Suprapubic skin (tissue), 4 donors: ENCODE measurements around the gene KDM8. TPM values are rescaled to one million over a fixed set of nuclear protein-coding genes. Genes with fewer than 3 reads are reported as not detected.
A peak's percentile ranks its signal among the peaks of the same experiment; 100 is the strongest.
"Not testable (repeated sequence)": the region's sequence is repeated elsewhere in the genome, so short reads cannot be mapped to it uniquely, and the experiment has no call there.

Experiments used
- DNase-seq, 2 donors: peaks; one replicate each; pipeline ENCODE4 v3.0.0-alpha.2; 2019; ENCODE audit warnings: low spot score in 2 of 2
- H3K27ac ChIP-seq: fragments of 200-600 bp; sonication (generic); one replicate; pipeline ENCODE4 v1.5.1; 2019
- H3K27me3 ChIP-seq: fragments of 200-600 bp; sonication (generic); one replicate; pipeline ENCODE4 v1.5.1; 2019
- H3K36me3 ChIP-seq: fragments of 200-600 bp; sonication (generic); one replicate; pipeline ENCODE4 v1.5.1; 2019
- H3K4me1 ChIP-seq: fragments of 200-600 bp; sonication (generic); one replicate; pipeline ENCODE4 v1.5.1; 2019
- H3K4me3 ChIP-seq: fragments of 200-600 bp; sonication (generic); one replicate; pipeline ENCODE4 v1.5.1; 2019; ENCODE audit warnings: mild to moderate bottlenecking
- H3K9me3 ChIP-seq: fragments of 200-600 bp; sonication (generic); one replicate; pipeline ENCODE4 v1.5.1; 2019
- EP300 ChIP-seq: sonication (generic); formaldehyde crosslinking; IDR thresholded peaks from one replicate; pipeline ENCODE4 v1.6.1; 2017; ENCODE audit warnings: antibody characterized with exemption
- POLR2A ChIP-seq, 2 donors: fragments of 450-650 bp; IDR thresholded peaks; one replicate each; pipeline ENCODE4 v1.6.1; 2017; ENCODE audit warnings: antibody characterized with exemption in 2 of 2, mild to moderate bottlenecking in 2 of 2, moderate library complexity in 2 of 2
- POLR2AphosphoS5 ChIP-seq, 3 donors: sonication (generic); formaldehyde crosslinking; IDR thresholded peaks; one replicate each; pipeline ENCODE4 v1.6.1; 2017; ENCODE audit warnings: antibody characterized with exemption in 3 of 3
- WGBS: methylation state at CpG from one replicate; pipeline ENCODE4 v1.1.5; 2018; 5-methylcytosine and 5-hydroxymethylcytosine counted together
- total RNA-seq, 4 donors: library from RNA; depleted of rRNA; stranded (reverse); fragments of >200 nt; gene quantifications; one replicate each; pipeline ENCODE4 v1.1.0, GENCODE V29; 2016
- TF ChIP-seq, protein P1 (sequence below), 2 donors: fragments of 200-600 bp in 1 of 2; fragments of 450-650 bp in 1 of 2; sonication (generic) in 1 of 2; IDR thresholded peaks; one replicate each; pipeline ENCODE4 v1.5.1; 2016 to 2019; ENCODE audit warnings: antibody characterized with exemption in 2 of 2, mild to moderate bottlenecking in 1 of 2, moderate library complexity in 1 of 2

Gene KDM8
- total RNA-seq, 4 donors from 2014 or later = 1.3 to 5.0 (median 3.7) TPM

DNA sequence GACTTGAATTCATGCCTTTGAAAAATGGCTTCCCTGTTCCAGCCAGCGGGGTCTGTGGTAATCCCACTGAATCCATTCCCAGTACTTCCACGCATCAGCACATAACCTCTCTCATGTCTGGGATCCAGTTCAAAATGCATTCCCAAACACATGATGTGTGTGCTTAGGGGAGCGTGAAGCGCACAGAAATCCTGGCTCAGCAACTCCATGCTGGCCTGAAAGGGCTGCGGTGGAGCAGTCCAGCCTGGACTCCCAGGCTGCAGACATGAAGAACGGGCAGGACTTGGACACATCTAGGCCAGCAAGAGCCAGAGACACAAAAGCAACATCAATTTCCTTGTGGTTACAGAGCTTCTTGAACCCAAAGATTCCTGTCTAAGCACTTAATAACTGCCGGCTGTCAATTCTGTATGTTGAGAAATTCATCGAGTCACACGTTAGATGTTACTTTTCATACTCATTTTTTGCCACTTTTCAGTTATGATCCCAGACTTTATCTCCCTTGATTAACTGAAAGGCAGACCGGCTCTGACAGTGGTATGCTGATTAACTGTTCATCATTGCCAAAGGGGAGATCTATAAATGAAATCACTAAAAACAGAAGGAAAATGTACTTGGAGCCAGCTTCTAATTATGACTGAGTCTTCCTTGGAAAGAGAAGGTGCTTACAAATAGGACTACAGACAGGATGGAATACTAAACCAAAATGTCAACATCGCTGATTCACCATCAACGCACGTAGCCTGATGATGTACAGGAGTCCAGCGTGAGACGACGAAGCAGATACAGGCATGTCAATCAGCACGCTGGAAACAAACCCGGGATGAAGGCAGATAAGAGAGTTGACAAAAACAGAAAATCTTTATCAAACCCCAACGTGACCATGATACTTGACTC, 42.2 kb downstream of the KDM8 start:
- H3K4me1 ChIP-seq = peaks cover 41% of the 10 kb centered on the region
- H3K36me3 ChIP-seq = peaks cover 3% of the 10 kb centered on the region
- TF ChIP-seq EP300 (no peak), POLR2A (IDR thresholded peaks at IDR 0.05) (no peak), POLR2AphosphoS5 (IDR thresholded peaks at IDR 0.05) (peak in 1 of 3 donors; percentile 11)
- TF ChIP-seq, protein P1, sequence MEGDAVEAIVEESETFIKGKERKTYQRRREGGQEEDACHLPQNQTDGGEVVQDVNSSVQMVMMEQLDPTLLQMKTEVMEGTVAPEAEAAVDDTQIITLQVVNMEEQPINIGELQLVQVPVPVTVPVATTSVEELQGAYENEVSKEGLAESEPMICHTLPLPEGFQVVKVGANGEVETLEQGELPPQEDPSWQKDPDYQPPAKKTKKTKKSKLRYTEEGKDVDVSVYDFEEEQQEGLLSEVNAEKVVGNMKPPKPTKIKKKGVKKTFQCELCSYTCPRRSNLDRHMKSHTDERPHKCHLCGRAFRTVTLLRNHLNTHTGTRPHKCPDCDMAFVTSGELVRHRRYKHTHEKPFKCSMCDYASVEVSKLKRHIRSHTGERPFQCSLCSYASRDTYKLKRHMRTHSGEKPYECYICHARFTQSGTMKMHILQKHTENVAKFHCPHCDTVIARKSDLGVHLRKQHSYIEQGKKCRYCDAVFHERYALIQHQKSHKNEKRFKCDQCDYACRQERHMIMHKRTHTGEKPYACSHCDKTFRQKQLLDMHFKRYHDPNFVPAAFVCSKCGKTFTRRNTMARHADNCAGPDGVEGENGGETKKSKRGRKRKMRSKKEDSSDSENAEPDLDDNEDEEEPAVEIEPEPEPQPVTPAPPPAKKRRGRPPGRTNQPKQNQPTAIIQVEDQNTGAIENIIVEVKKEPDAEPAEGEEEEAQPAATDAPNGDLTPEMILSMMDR (IDR thresholded peaks at IDR 0.05) = no peak
- no peak overlapping the region for H3K4me3 ChIP-seq
- H3K9me3 ChIP-seq = no peaks in the 10 kb centered on the region
- peak overlapping the region; percentile 44 for H3K27ac ChIP-seq
- H3K27me3 ChIP-seq = no peaks in the 10 kb centered on the region
- no peak for DNase-seq
- 65% methylated on average over 19 of the region's 19 CpGs for WGBS

- no peaks in the 10 kb centered on the region for H3K9me3 ChIP-seq
- WGBS = 76% methylated on average over 4 of the region's 4 CpGs
- H3K27me3 ChIP-seq = no peaks in the 10 kb centered on the region
- TF ChIP-seq, protein P1 (IDR thresholded peaks at IDR 0.05) = peak in 1 of 2 donors; percentile 5
- no peak for TF ChIP-seq POLR2A (IDR thresholded peaks at IDR 0.05)
- DNase-seq = no peak
- H3K27ac ChIP-seq = peak overlapping the region; percentile 26
- no peaks in the 10 kb centered on the region for H3K36me3 ChIP-seq
- no peak overlapping the region for H3K4me3 ChIP-seq
- peaks cover 35% of the 10 kb centered on the region for H3K4me1 ChIP-seq
Observed at GRCh38 chr16:27246439-27246838, 43.1 kb downstream of the KDM8 start.

DNA sequence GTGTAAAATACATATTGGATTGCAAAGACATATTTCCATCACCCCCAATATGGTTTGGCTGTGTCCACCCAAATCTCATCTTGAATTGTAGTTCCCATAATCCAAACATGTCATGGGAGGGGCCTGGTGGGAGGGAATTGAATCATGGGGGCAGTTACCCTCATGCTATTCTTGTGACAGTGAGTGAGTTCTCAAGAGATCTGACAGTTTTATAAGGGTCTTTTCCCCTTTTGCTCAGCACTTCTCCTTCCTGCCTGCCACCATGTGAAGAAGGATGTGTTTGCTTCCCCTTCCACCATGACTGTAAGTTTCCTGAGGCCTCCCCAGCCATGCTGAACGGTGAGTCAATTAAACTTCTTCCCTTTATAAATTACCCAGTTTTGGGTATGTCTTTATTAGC, 43.8 kb downstream of the KDM8 start:
- not testable (repeated sequence) for DNase-seq, H3K27me3 ChIP-seq, H3K27ac ChIP-seq, H3K36me3 ChIP-seq, H3K9me3 ChIP-seq, H3K4me3 ChIP-seq
- peaks cover 34% of the 10 kb centered on the region for H3K4me1 ChIP-seq
- WGBS = 69% methylated on average over 1 of the region's 1 CpG

DNA sequence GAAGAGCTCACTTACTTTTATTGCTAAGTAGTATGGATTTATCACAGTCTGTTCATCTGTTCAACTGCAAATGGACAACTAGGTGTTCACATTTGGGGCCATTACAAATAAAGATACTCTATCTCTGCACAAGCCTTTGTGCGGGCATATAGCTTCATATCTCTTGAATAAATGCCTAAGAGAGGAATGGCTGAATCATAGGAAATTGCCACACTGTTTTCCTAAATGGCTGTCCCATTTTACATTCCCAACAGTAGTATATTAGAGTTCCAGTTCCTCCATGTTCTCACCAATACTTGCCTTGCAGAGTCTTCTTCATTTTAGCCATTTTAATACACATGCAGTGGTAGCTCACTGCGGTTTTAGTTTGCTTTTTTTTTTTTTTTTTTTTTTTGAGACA, 44.7 kb downstream of the KDM8 start:
- 92% methylated on average over 2 of the region's 2 CpGs for WGBS
- Histone ChIP-seq H3K4me1 (peaks cover 27% of the 10 kb centered on the region), H3K27me3 (no peaks in the 10 kb centered on the region), H3K9me3 (no peaks in the 10 kb centered on the region), H3K4me3 (no peak overlapping the region), H3K27ac (no peak overlapping the region), H3K36me3 (no peaks in the 10 kb centered on the region)
- no peak for DNase-seq
- TF ChIP-seq, protein P1 (IDR thresholded peaks at IDR 0.05) = no peak
- TF ChIP-seq POLR2A (IDR thresholded peaks at IDR 0.05) (no peak), EP300 (no peak), POLR2AphosphoS5 (IDR thresholded peaks at IDR 0.05) (no peak)

DNA sequence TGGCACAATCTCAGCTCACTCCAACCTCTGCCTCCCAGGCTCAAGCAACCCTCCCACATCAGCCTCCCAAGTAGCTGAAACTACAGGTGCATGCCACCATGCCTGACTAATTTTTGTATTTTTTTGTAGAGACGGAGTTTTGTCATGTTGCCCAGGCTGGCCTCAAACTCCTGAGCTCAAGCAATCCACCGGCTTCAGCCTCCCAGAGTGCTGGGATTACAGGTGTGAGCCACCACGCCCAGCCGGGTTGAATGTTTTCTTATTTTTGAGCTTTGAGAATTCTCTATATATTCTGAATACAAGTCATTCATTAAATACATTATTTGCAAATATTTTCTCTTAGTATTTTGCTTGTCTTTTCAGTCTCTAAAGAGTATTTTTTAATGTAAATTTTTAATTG, 45.6 kb downstream of the KDM8 start:
- H3K9me3 ChIP-seq, DNase-seq, H3K4me3 ChIP-seq, H3K27ac ChIP-seq, H3K36me3 ChIP-seq, H3K27me3 ChIP-seq: not testable (repeated sequence)
- 99% methylated on average over 4 of the region's 4 CpGs for WGBS
- H3K4me1 ChIP-seq = peaks cover 25% of the 10 kb centered on the region

DNA sequence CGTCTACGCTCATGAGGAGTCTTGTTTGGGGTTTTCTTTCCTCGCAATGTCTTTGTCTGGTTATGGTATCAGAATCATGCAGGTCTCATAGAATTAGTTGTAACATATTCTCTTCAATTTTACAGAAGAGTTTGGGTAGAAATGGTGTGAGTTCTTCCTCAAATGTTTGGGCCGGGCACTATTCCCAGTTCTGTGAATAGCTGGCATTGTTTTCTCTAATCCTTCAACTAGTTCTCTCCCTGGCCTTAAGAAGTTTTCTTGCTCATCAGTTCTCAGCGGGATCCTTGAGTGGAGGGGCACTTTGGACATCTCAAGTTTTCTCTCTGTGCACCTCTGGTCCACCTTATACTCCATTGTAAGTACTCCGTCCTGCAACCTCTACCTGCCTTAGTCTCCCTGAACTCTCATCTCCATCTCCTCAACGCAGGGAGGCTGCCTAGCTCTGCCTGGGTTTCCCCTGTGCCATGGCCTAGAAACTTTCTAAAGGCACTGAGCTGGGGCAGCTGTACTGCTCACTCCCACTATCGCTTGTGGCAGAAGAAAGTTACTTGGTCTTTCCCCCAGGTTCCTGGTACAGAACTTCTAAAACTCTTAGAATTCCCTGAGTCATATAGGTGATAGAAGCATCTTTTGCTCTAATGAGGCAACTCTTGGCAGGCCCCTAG, 48.3 kb downstream of the KDM8 start:
- no peak overlapping the region for H3K27ac ChIP-seq
- no peak overlapping the region for H3K4me3 ChIP-seq
- DNase-seq = no peak
- peaks cover 8% of the 10 kb centered on the region for H3K4me1 ChIP-seq
- TF ChIP-seq EP300 = no peak
- TF ChIP-seq POLR2A (IDR thresholded peaks at IDR 0.05) = no peak
- TF ChIP-seq, protein P1 (IDR thresholded peaks at IDR 0.05) = no peak
- TF ChIP-seq POLR2AphosphoS5 (IDR thresholded peaks at IDR 0.05) = no peak
- H3K9me3 ChIP-seq = no peaks in the 10 kb centered on the region
- no peaks in the 10 kb centered on the region for H3K36me3 ChIP-seq
- no peaks in the 10 kb centered on the region for H3K27me3 ChIP-seq
- WGBS = 90% methylated on average over 8 of the region's 8 CpGs
